K562 (cell line): ENCODE measurements around the gene FOSL1. TPM values are rescaled to one million over a fixed set of nuclear protein-coding genes. Genes with fewer than 3 reads are reported as not detected.

Source experiments
- ATAC-seq: fragments of 200-7000 bp; cut with Tn5 transposase; 3 replicates; pipeline ENCODE4 v1.9.1; 2020; ENCODE audit warnings: moderate library complexity
- BruUV-seq: library from RNA; stranded (reverse); fragments of 400-500 nt; replicated peaks from 2 replicates; lab custom pipeline; 2021; lab: Mats Ljungman, UMichigan
- CTCF ChIA-PET: fragments of 300-600 bp; formaldehyde crosslinking; extraction: SDS; loops from one replicate; lab custom pipeline; 2021; ENCODE audit warnings: low intra/inter-chr PET ratio; lab: Yijun Ruan, JAX
- POLR2A ChIA-PET: fragments of 300-600, 350-650 bp; sonication (Branson Sonifier 250); formaldehyde crosslinking; extraction: SDS; loops from one replicate; lab custom pipeline; 2021; ENCODE audit warnings: antibody characterized with exemption, inconsistent platforms; lab: Yijun Ruan, JAX
- DNase-seq, 4 experiments: peaks; one replicate each; pipeline versions ENCODE4 v3.0.0 to v3.0.0-alpha.2; 2011 to 2018; ENCODE audit warnings: low spot score in 3 of 4, mixed read lengths in 3 of 4; ENCODE audit errors: extremely low read depth in 1 of 4
- FAIRE-seq: peaks from 2 replicates; lab custom pipeline; 2011; peaks lifted over from hg19 to GRCh38; lab: Jason Lieb, UNC
- H2AFZ ChIP-seq: 2 replicates; pipeline ENCODE4 v1.6.0; 2011; ENCODE audit warnings: low read depth, low read length, control low read depth, inconsistent platforms
- H3K27ac ChIP-seq: fragments of 200-600 bp; 3 replicates; pipeline ENCODE4 v1.8.0; 2011; ENCODE audit warnings: low read depth, mild to moderate bottlenecking, control low read depth, inconsistent platforms, low read length, moderate library complexity, mixed read lengths; ENCODE audit errors: extremely low read depth
- H3K27me3 ChIP-seq, 2 experiments: fragments of 300-600 bp in 1 of 2; 2 replicates in 1 of 2; 3 replicates in 1 of 2; pipeline versions ENCODE4 v1.6.0 to v1.8.0; 2011; ENCODE audit warnings: inconsistent platforms in 2 of 2, low read length in 2 of 2, mild to moderate bottlenecking in 1 of 2, mixed read lengths in 1 of 2, moderate library complexity in 1 of 2; ENCODE audit not compliant: control insufficient read depth in 2 of 2, insufficient read depth in 2 of 2
- H3K36me3 ChIP-seq: fragments of 300-600 bp; 3 replicates; pipeline ENCODE4 v1.8.0; 2011; ENCODE audit warnings: mild to moderate bottlenecking, low read length, inconsistent platforms; ENCODE audit not compliant: control insufficient read depth, insufficient read depth
- H3K4me1 ChIP-seq, 2 experiments: fragments of 200-600 bp in 1 of 2; replicated peaks in 1 of 2; 2 replicates in 1 of 2; 3 replicates in 1 of 2; pipeline versions ENCODE4 v1.5.1 to v1.8.0; 2011; ENCODE audit warnings: inconsistent platforms in 2 of 2, low read length in 2 of 2, mild to moderate bottlenecking in 1 of 2, mixed read lengths in 1 of 2, moderate library complexity in 1 of 2; ENCODE audit not compliant: control insufficient read depth in 2 of 2, insufficient read depth in 2 of 2
- H3K4me2 ChIP-seq: 2 replicates; pipeline ENCODE4 v1.6.1; 2011; ENCODE audit warnings: low read length, control low read depth, inconsistent platforms, mixed read lengths; ENCODE audit not compliant: insufficient read depth
- H3K4me3 ChIP-seq: fragments of 200-600 bp; sonication (generic), shearing (Covaris generic); 2 replicates; pipeline ENCODE4 v1.5.1; 2016; ENCODE audit warnings: control low read depth, inconsistent platforms
- H3K79me2 ChIP-seq: fragments of 200-600 bp; 3 replicates; pipeline ENCODE4 v1.8.0; 2011; ENCODE audit warnings: low read length, inconsistent platforms; ENCODE audit not compliant: control insufficient read depth, insufficient read depth
- H3K9ac ChIP-seq, 2 experiments: 2 replicates each; pipeline versions ENCODE4 v1.6.0 to v1.6.1; 2011; ENCODE audit warnings: low read depth in 2 of 2, low read length in 2 of 2, control low read depth in 1 of 2, inconsistent platforms in 1 of 2, mild to moderate bottlenecking in 1 of 2, mixed read lengths in 1 of 2; ENCODE audit not compliant: insufficient read depth in 1 of 2
- H3K9me1 ChIP-seq: one replicate; pipeline ENCODE4 v1.6.0; 2011; ENCODE audit warnings: inconsistent platforms, mild to moderate bottlenecking, low read length, moderate library complexity; ENCODE audit not compliant: control insufficient read depth, insufficient read depth
- H3K9me3 ChIP-seq: replicated peaks from 2 replicates; pipeline ENCODE4 v1.5.1; 2011; ENCODE audit warnings: low read depth, low read length, inconsistent platforms; ENCODE audit not compliant: control insufficient read depth, insufficient read depth
- H4K20me1 ChIP-seq: replicated peaks from 2 replicates; pipeline ENCODE4 v1.6.1; 2011; ENCODE audit warnings: low read length, inconsistent platforms, mixed read lengths; ENCODE audit not compliant: control insufficient read depth, insufficient read depth
- ATF7 ChIP-seq: fragments of 450-650 bp; IDR thresholded peaks from 2 replicates; pipeline ENCODE4 v1.7.1; 2014; ENCODE audit warnings: mild to moderate bottlenecking, moderate library complexity
- BHLHE40 ChIP-seq: IDR thresholded peaks from 2 replicates; pipeline ENCODE4 v1.6.1; 2011; ENCODE audit warnings: low read length, improper control_type of control experiment
- CREM ChIP-seq: IDR thresholded peaks from 2 replicates; pipeline ENCODE4 v1.6.1; 2014; ENCODE audit warnings: antibody characterized with exemption, low read depth
- KLF16 ChIP-seq: IDR thresholded peaks from 2 replicates; pipeline ENCODE4 v1.6.1; 2016; ENCODE audit warnings: antibody characterized with exemption
- NCOR1 ChIP-seq: fragments of 450-650 bp; IDR thresholded peaks from 2 replicates; pipeline ENCODE4 v1.6.1; 2016; ENCODE audit warnings: mild to moderate bottlenecking, moderate library complexity
- SPI1 ChIP-seq: IDR thresholded peaks from 2 replicates; pipeline ENCODE4 v1.6.1; 2011; ENCODE audit warnings: low read depth, low read length, control low read depth, borderline replicate concordance
- ZBTB7A ChIP-seq: IDR thresholded peaks from 2 replicates; pipeline ENCODE4 v1.6.1; 2011; ENCODE audit warnings: low read depth, mild to moderate bottlenecking, low read length, moderate library complexity, borderline replicate concordance; ENCODE audit not compliant: control insufficient read depth
- ZKSCAN1 ChIP-seq: fragments of 150-350 bp; IDR thresholded peaks from 2 replicates; pipeline ENCODE4 v1.6.1; 2016; ENCODE audit warnings: low read depth, low read length
- ZNF263 ChIP-seq: sonication (generic); formaldehyde crosslinking; IDR thresholded peaks from 2 replicates; pipeline ENCODE4 v1.8.0; 2022; ENCODE audit warnings: mild to moderate bottlenecking, missing genetic modification reagents, borderline replicate concordance
- WGBS: fragments of 100-300 bp; shearing (Covaris generic); methylation state at CpG from one replicate; pipeline ENCODE4 v1.1.6; 2016; ENCODE audit warnings: low coverage, mixed read lengths; ENCODE audit not compliant: insufficient coverage; ENCODE audit errors: missing lambda C conversion rate; 5-methylcytosine and 5-hydroxymethylcytosine counted together
- in situ Hi-C: fragments of 300-500 bp; cut with MboI; formaldehyde crosslinking; loops from 4 replicates; pipeline ENCODE4 v1.15.0; 2018; ENCODE audit warnings: inconsistent platforms, mixed read lengths
- intact Hi-C: fragments of 100-400 bp; cut with micrococcal nuclease; formaldehyde crosslinking; loops from 2 replicates; pipeline ENCODE4 v1.14.2; 2022
- polyA plus RNA-seq, 8 experiments: library from polyadenylated mRNA; depleted of rRNA in 4 of 8; stranded (reverse) in 5 of 8; unstranded in 3 of 8; fragments of >200 nt; fragmentation: Nextera tagmentation in 2 of 8; fragmentation: Illumina TruSeq in 1 of 8; extraction: Ambion mirVana in 2 of 8; extraction: Trizol in 1 of 8; gene quantifications; 2 replicates each; pipeline versions ENCODE4 v1.2.1 to v1.2.3, GENCODE V29; 2011 to 2014; ENCODE audit warnings: inconsistent platforms in 1 of 8, missing spikeins in 1 of 8
- total RNA-seq, 7 experiments: library from RNA; depleted of rRNA in 6 of 7; stranded (reverse); fragments of >200 nt in 6 of 7; fragmentation: Illumina TruSeq in 2 of 7; extraction: Trizol in 2 of 7; gene quantifications; 2 replicates each; pipeline versions ENCODE4 v1.2.1 to v1.2.3, GENCODE V29; 2011 to 2021; ENCODE audit warnings: low replicate concordance in 1 of 7
- TF ChIP-seq, protein P1 (sequence below), 2 experiments: fragments of 200-800 bp in 1 of 2; sonication (Bioruptor generic) in 1 of 2; sonication (generic) in 1 of 2; formaldehyde crosslinking in 1 of 2; IDR thresholded peaks in 1 of 2; conservative IDR thresholded peaks in 1 of 2; 2 replicates each; pipeline versions ENCODE4 v1.5.0 to v1.6.1; 2016 to 2020; ENCODE audit warnings: missing compliant biosample characterization in 1 of 2, missing genetic modification characterization in 1 of 2, missing genetic modification reagents in 1 of 2

Gene FOSL1
- total and polyA plus RNA-seq, 9 of the 15 experiments (the other 6 are each of a cell fraction or from before 2014, with no cell fraction given), result 3.5 to 39.6 (median 10.0) TPM

- Histone ChIP-seq H3K4me1 (peaks cover 15 to 44% of the 10 kb centered on the region in 2 experiments), H3K9me3 (no peaks in the 10 kb centered on the region), H2AFZ (no peak overlapping the region), H4K20me1 (peaks cover 3% of the 10 kb centered on the region; the same call in 1 of the 2 replicates), H3K79me2 (peaks cover 17% of the 10 kb centered on the region), H3K4me2 (no peak overlapping the region), H3K36me3 (peaks cover 50% of the 10 kb centered on the region), H3K27ac (no peak overlapping the region), H3K9me1 (no peaks in the 10 kb centered on the region), H3K9ac (no peak overlapping the region), H3K27me3 (no peaks in the 10 kb centered on the region), H3K4me3 (no peak overlapping the region)
- ATAC-seq, result no peak
- WGBS, result 79% methylated on average over 5 of the region's 7 CpGs
- POLR2A ChIA-PET, result interaction anchor here (0.6 to 14.4 kb wide), 15 partner anchors 8 to 186 kb away, joined by 3 to 147 read pairs (median 3); partner anchors contain the start of genes CFL1, FOSL1 and MUS81
- CTCF ChIA-PET, result interaction anchor here (0.5 to 2.7 kb wide), 5 partner anchors 10 to 259 kb away, joined by 3 to 24 read pairs (median 4); partner anchors contain the start of gene MUS81
- in situ Hi-C loops (no loop called here), intact Hi-C loops (loop anchor here (5.0 kb wide), 2 partner anchors 103 to 173 kb away; partner anchors contain the start of genes AP5B1 and KAT5)
- DNase-seq, result no peak
- no peak for FAIRE-seq
- BruUV-seq, result no TSS peak
- TF ChIP-seq ZBTB7A (0 out of 2 replicates have a peak, but pooled peaks have one; percentile 6), SPI1 (0 out of 2 replicates have a peak, but pooled peaks have one; percentile 4), NCOR1 (no peak)
Observed at GRCh38 chr11:65885231-65885630, 15.0 kb downstream of the FOSL1 start.

- intact Hi-C loops (loop anchor here (1.0 to 5.0 kb wide), 3 partner anchors 102 to 172 kb away; partner anchors contain the start of genes AP5B1 and KAT5), in situ Hi-C loops (loop anchor here (5.0 kb wide), 1 partner anchor 103 kb away; no protein-coding TSS in a partner anchor)
- no peaks in the 10 kb centered on the region for H3K9me3 ChIP-seq
- ChIA-PET CTCF (interaction anchor here (0.6 to 2.7 kb wide), 8 partner anchors 24 to 259 kb away, joined by 3 to 24 read pairs (median 4); partner anchors contain the start of gene MUS81), POLR2A (interaction anchor here (0.6 to 14.4 kb wide), 18 partner anchors 8 to 381 kb away, joined by 3 to 147 read pairs (median 3); partner anchors contain the start of genes CFL1, FOSL1 and MUS81)
- H3K27me3 ChIP-seq, result no peaks in the 10 kb centered on the region
- H3K4me2 ChIP-seq, result no peak overlapping the region; the same call in 1 of the 2 replicates
- H3K9me1 ChIP-seq, result no peaks in the 10 kb centered on the region
- peaks cover 3% of the 10 kb centered on the region; the same call in 1 of the 2 replicates for H4K20me1 ChIP-seq
- H3K27ac ChIP-seq, result no peak overlapping the region
- FAIRE-seq (peak; percentile 81), DNase-seq (peak; percentile 78 to 85 (median 80)), ATAC-seq (peak; percentile 63)
- BruUV-seq, result no TSS peak
- H3K4me1 ChIP-seq, result peaks cover 11 to 42% of the 10 kb centered on the region in 2 experiments; a peak in 4 of 5 replicates
- peaks cover 13% of the 10 kb centered on the region for H3K79me2 ChIP-seq
- 0 out of 4 replicates have a peak overlapping the region, but pooled peaks of 1 of the 2 experiments have one; percentile 1 for H3K9ac ChIP-seq
- no peak overlapping the region for H3K4me3 ChIP-seq
- 24% methylated on average over 8 of the region's 9 CpGs for WGBS
- no peak overlapping the region for H2AFZ ChIP-seq
- peaks cover 50% of the 10 kb centered on the region for H3K36me3 ChIP-seq
- TF ChIP-seq, protein P1, sequence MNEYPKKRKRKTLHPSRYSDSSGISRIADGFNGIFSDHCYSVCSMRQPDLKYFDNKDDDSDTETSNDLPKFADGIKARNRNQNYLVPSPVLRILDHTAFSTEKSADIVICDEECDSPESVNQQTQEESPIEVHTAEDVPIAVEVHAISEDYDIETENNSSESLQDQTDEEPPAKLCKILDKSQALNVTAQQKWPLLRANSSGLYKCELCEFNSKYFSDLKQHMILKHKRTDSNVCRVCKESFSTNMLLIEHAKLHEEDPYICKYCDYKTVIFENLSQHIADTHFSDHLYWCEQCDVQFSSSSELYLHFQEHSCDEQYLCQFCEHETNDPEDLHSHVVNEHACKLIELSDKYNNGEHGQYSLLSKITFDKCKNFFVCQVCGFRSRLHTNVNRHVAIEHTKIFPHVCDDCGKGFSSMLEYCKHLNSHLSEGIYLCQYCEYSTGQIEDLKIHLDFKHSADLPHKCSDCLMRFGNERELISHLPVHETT (CRISPR knock-in tag; conservative IDR thresholded peaks at IDR 0.05 in 1 of 2, IDR thresholded peaks at IDR 0.05 in 1 of 2), result 0 out of 4 replicates have a peak, but pooled peaks of 1 of the 2 experiments have one; percentile 43
- TF ChIP-seq CREM, result peak; percentile 71
- TF ChIP-seq ZBTB7A, result peak; percentile 38; the same call in 1 of the 2 replicates
- TF ChIP-seq BHLHE40, result 0 out of 2 replicates have a peak, but pooled peaks have one; percentile 31
- TF ChIP-seq KLF16, result 0 out of 2 replicates have a peak, but pooled peaks have one; percentile 49
- TF ChIP-seq ZKSCAN1, result 0 out of 2 replicates have a peak, but pooled peaks have one; percentile 28
- peak; percentile 55 for TF ChIP-seq ATF7
- TF ChIP-seq ZNF263 (CRISPR knock-in tag), result peak; percentile 72; the same call in 1 of the 2 replicates
Observed at GRCh38 chr11:65884716-65885092, 15.5 kb downstream of the FOSL1 start.
